IMR-90 (cell line): ENCODE data around the gene ACOD1. TPM values are rescaled to one million over a fixed set of nuclear protein-coding genes. Genes with fewer than 3 reads are reported as not detected.

Experiments used
- ATAC-seq: fragments of 200-7000 bp; cut with Tn5 transposase; 2 replicates; pipeline ENCODE4 v1.9.1; 2020; ENCODE audit warnings: low read depth, mild to moderate bottlenecking, moderate library complexity
- BruUV-seq: library from RNA; stranded (reverse); fragments of 400-500 nt; replicated peaks from 2 replicates; lab custom pipeline; 2021; lab: Mats Ljungman, UMichigan
- CTCF ChIA-PET: fragments of 300-600 bp; formaldehyde crosslinking; extraction: SDS; loops from one replicate; lab custom pipeline; 2021; ENCODE audit warnings: antibody characterized with exemption; lab: Yijun Ruan, JAX
- POLR2A ChIA-PET: fragments of 300-600 bp; sonication (Branson Sonifier 250); formaldehyde crosslinking; loops from one replicate; lab custom pipeline; 2022; ENCODE audit warnings: antibody characterized with exemption; ENCODE audit not compliant: unreplicated experiment; lab: Charles Lee
- DNase-seq: peaks from one replicate; pipeline ENCODE4 v3.0.0; 2013
- H2AFZ ChIP-seq: replicated peaks from 2 replicates; pipeline ENCODE3; 2013; ENCODE audit warnings: low read length, mild to moderate bottlenecking; ENCODE audit not compliant: poor library complexity
- H2AK5ac ChIP-seq: 2 replicates; pipeline ENCODE4 v1.6.1; 2013; ENCODE audit warnings: low read depth, low read length, inconsistent platforms
- H2AK9ac ChIP-seq: replicated peaks from 2 replicates; pipeline ENCODE3; 2013; ENCODE audit warnings: mild to moderate bottlenecking, low read depth, low read length, moderate library complexity; ENCODE audit not compliant: poor library complexity
- H2BK120ac ChIP-seq: 2 replicates; pipeline ENCODE4 v1.6.1; 2013; ENCODE audit warnings: low read depth, low read length, inconsistent platforms
- H2BK15ac ChIP-seq: 3 replicates; pipeline ENCODE4 v1.6.1; 2013; ENCODE audit warnings: low read depth, low read length, inconsistent platforms
- H2BK20ac ChIP-seq: 2 replicates; pipeline ENCODE4 v1.6.1; 2013; ENCODE audit warnings: low read depth, mild to moderate bottlenecking, inconsistent platforms, low read length, moderate library complexity
- H2BK5ac ChIP-seq: 2 replicates; pipeline ENCODE4 v1.6.1; 2013; ENCODE audit warnings: mild to moderate bottlenecking, low read depth, low read length, inconsistent platforms; ENCODE audit not compliant: poor library complexity, severe bottlenecking
- H3K14ac ChIP-seq: replicated peaks from 2 replicates; pipeline ENCODE4 v1.6.1; 2013; ENCODE audit warnings: low read depth, low read length, inconsistent platforms
- H3K18ac ChIP-seq: 2 replicates; pipeline ENCODE4 v1.6.1; 2013; ENCODE audit warnings: low read depth, low read length, control low read depth
- H3K23ac ChIP-seq: 2 replicates; pipeline ENCODE4 v1.6.1; 2013; ENCODE audit warnings: low read depth, low read length, inconsistent platforms
- H3K27ac ChIP-seq: 2 replicates; pipeline ENCODE4 v1.5.1; 2013; ENCODE audit warnings: mild to moderate bottlenecking, control low read depth, low read length; ENCODE audit not compliant: insufficient read depth
- H3K27me3 ChIP-seq: 2 replicates; pipeline ENCODE4 v1.6.1; 2013; ENCODE audit warnings: low read length; ENCODE audit not compliant: control insufficient read depth, insufficient read depth
- H3K36me3 ChIP-seq: 2 replicates; pipeline ENCODE4 v1.6.1; 2013; ENCODE audit warnings: low read length, mixed read lengths; ENCODE audit not compliant: control insufficient read depth, insufficient read depth
- H3K4ac ChIP-seq: 2 replicates; pipeline ENCODE4 v1.6.1; 2013; ENCODE audit warnings: low read depth, low read length, inconsistent platforms
- H3K4me1 ChIP-seq: 2 replicates; pipeline ENCODE4 v1.6.1; 2013; ENCODE audit warnings: low read length, mixed read lengths; ENCODE audit not compliant: control insufficient read depth, insufficient read depth
- H3K4me2 ChIP-seq: 2 replicates; pipeline ENCODE4 v1.6.1; 2013; ENCODE audit warnings: low read depth, mild to moderate bottlenecking, control low read depth, low read length, moderate library complexity
- H3K4me3 ChIP-seq: 2 replicates; pipeline ENCODE4 v1.5.1; 2013; ENCODE audit warnings: low read depth, mild to moderate bottlenecking, control low read depth, low read length, moderate library complexity; ENCODE audit not compliant: insufficient read depth
- H3K56ac ChIP-seq: 2 replicates; pipeline ENCODE4 v1.6.1; 2013; ENCODE audit warnings: low read length, inconsistent platforms; ENCODE audit not compliant: insufficient read depth; ENCODE audit errors: extremely low read depth
- H3K79me1 ChIP-seq, 2 experiments: 2 replicates each; pipeline ENCODE4 v1.6.1; 2013; ENCODE audit warnings: low read length in 2 of 2, inconsistent platforms in 1 of 2, low read depth in 1 of 2
- H3K9ac ChIP-seq: 2 replicates; pipeline ENCODE4 v1.6.1; 2013; ENCODE audit warnings: low read depth, low read length, control low read depth
- H3K9me1 ChIP-seq: 2 replicates; pipeline ENCODE4 v1.6.1; 2013; ENCODE audit warnings: low read length, inconsistent platforms; ENCODE audit not compliant: insufficient read depth
- H3K9me3 ChIP-seq: 2 replicates; pipeline ENCODE4 v1.6.1; 2013; ENCODE audit warnings: low read length; ENCODE audit not compliant: control insufficient read depth, insufficient read depth
- H4K20me1 ChIP-seq: 2 replicates; pipeline ENCODE4 v1.6.1; 2013; ENCODE audit warnings: low read length, inconsistent platforms; ENCODE audit not compliant: insufficient read depth
- H4K5ac ChIP-seq: 2 replicates; pipeline ENCODE4 v1.6.1; 2013; ENCODE audit warnings: mild to moderate bottlenecking, low read depth, low read length, control low read depth
- H4K8ac ChIP-seq, 2 experiments: 2 replicates each; pipeline ENCODE4 v1.6.1; 2013; ENCODE audit warnings: low read depth in 2 of 2, low read length in 2 of 2, control low read depth in 1 of 2, inconsistent platforms in 1 of 2
- H4K91ac ChIP-seq: 2 replicates; pipeline ENCODE4 v1.6.1; 2013; ENCODE audit warnings: low read depth, low read length, inconsistent platforms; ENCODE audit not compliant: insufficient read depth
- POLR2A ChIP-seq: IDR thresholded peaks from 2 replicates; pipeline ENCODE4 v1.6.1; 2012; ENCODE audit warnings: mild to moderate bottlenecking, low read depth, low read length
- RAD21 ChIP-seq: IDR thresholded peaks from 2 replicates; pipeline ENCODE4 v1.6.1; 2012; ENCODE audit warnings: low read length, improper control_type of control experiment
- RCOR1 ChIP-seq: IDR thresholded peaks from 2 replicates; pipeline ENCODE4 v1.6.1; 2012; ENCODE audit warnings: mild to moderate bottlenecking, low read length, improper control_type of control experiment; ENCODE audit not compliant: insufficient replicate concordance
- SMC3 ChIP-seq: fragments of 150-350 bp; IDR thresholded peaks from 2 replicates; pipeline ENCODE4 v1.6.1; 2016; ENCODE audit warnings: low read depth, mild to moderate bottlenecking, antibody characterized with exemption, low read length, moderate library complexity
- WGBS, 2 experiments: methylation state at CpG; one replicate each; pipeline versions ENCODE4 v1.1.5 to v1.1.7; 2013; ENCODE audit warnings: missing lambda C conversion rate in 2 of 2; ENCODE audit not compliant: insufficient read length in 1 of 2; ENCODE audit errors: extremely low coverage in 2 of 2; 5-methylcytosine and 5-hydroxymethylcytosine counted together
- dilution Hi-C: fragments of 300-500 bp; cut with HindIII; formaldehyde crosslinking; loops from one replicate; pipeline ENCODE4 v1.14.3; 2018; ENCODE audit warnings: low sequenced_read_pairs; ENCODE audit not compliant: unreplicated experiment
- in situ Hi-C: fragments of 300-500 bp; cut with MboI; formaldehyde crosslinking; loops from 3 replicates; pipeline ENCODE4 v1.14.3; 2019; ENCODE audit warnings: low sequenced_read_pairs, inconsistent platforms, mixed read lengths
- intact Hi-C: fragments of 100-400 bp; cut with micrococcal nuclease; formaldehyde crosslinking; loops from 2 replicates; pipeline ENCODE4 v1.10.0; 2022
- polyA plus RNA-seq, 3 experiments: library from polyadenylated mRNA; depleted of rRNA; stranded (reverse); fragments of >200 nt; gene quantifications; 2 replicates each; pipeline ENCODE4 v1.2.3, GENCODE V29; 2012; ENCODE audit warnings: low replicate concordance in 1 of 3
- total RNA-seq: library from RNA; depleted of rRNA; stranded (reverse); fragments of >200 nt; gene quantifications from 2 replicates; pipeline ENCODE4 v1.2.3, GENCODE V29; 2012
- TF ChIP-seq, protein P1 (sequence below): conservative IDR thresholded peaks from 2 replicates; pipeline ENCODE4 v1.5.1; 2012; ENCODE audit warnings: mild to moderate bottlenecking, low read depth, low read length, improper control_type of control experiment

The ACOD1 gene
- total and polyA plus RNA-seq, 2 of the 4 experiments (the other 2 are of a cell fraction), result not detected

DNA sequence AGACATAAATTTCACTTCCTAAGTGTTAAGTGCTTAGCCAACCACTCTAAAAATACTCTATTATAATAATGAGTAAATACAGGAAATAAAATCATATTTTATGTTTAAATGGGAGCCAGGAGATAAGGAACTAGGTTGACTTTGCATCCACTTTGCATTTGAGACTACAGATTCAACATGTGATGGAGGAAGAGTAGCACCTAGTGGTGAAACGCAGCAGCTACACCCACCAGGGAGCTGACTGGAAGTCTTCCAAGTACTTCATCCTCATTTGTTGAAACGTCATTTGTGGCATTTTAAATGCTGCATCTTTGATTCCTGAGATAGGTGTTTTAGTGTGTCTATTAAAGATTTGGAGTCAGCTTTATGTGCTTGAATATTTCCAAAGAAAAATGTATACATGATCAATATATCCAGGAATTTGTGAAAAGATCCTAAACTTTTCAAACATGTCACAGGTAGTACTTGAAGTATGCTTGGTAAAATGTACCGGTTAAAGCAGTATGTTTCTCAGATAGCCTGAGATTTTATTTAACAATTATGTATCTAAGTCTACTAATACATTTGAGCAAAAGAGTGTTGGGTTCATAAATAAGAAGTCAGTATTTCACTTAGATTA, 44.7 kb upstream of the ACOD1 start:
- ChIA-PET POLR2A (interaction anchor here (1.0 kb wide), 1 partner anchor 9 kb away, joined by 3 read pairs; no protein-coding TSS in a partner anchor), CTCF (interaction anchor here (0.5 to 1.5 kb wide), 8 partner anchors 8 to 1033 kb away, joined by 3 to 9 read pairs (median 5); no protein-coding TSS in a partner anchor)
- no CpG with 5 or more reads among the region's 3 CpGs for WGBS, 2 experiments
- H3K4me3 ChIP-seq, result no peak overlapping the region
- in situ Hi-C loops, result loop anchor here (5.0 to 25.0 kb wide), 4 partner anchors 236 to 1216 kb away; no protein-coding TSS in a partner anchor
- ATAC-seq (peak; percentile 92), DNase-seq (peak; percentile 80)
- no peak overlapping the region for H3K14ac ChIP-seq
- H3K4me2 ChIP-seq, result no peak overlapping the region
- no peak overlapping the region for H4K5ac ChIP-seq
- no peak overlapping the region for H3K23ac ChIP-seq
- TF ChIP-seq, protein P1, sequence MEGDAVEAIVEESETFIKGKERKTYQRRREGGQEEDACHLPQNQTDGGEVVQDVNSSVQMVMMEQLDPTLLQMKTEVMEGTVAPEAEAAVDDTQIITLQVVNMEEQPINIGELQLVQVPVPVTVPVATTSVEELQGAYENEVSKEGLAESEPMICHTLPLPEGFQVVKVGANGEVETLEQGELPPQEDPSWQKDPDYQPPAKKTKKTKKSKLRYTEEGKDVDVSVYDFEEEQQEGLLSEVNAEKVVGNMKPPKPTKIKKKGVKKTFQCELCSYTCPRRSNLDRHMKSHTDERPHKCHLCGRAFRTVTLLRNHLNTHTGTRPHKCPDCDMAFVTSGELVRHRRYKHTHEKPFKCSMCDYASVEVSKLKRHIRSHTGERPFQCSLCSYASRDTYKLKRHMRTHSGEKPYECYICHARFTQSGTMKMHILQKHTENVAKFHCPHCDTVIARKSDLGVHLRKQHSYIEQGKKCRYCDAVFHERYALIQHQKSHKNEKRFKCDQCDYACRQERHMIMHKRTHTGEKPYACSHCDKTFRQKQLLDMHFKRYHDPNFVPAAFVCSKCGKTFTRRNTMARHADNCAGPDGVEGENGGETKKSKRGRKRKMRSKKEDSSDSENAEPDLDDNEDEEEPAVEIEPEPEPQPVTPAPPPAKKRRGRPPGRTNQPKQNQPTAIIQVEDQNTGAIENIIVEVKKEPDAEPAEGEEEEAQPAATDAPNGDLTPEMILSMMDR, result peak; percentile 97
- TF ChIP-seq POLR2A (no peak), SMC3 (peak; percentile 96), RAD21 (peak; percentile 98), RCOR1 (no peak)
- H3K27me3 ChIP-seq, result peaks cover 23% of the 10 kb centered on the region
- no peak overlapping the region for H2AFZ ChIP-seq
- H3K56ac ChIP-seq, result no peak overlapping the region
- H3K4me1 ChIP-seq, result no peaks in the 10 kb centered on the region
- H3K18ac ChIP-seq, result no peak overlapping the region
- peaks cover 6% of the 10 kb centered on the region; the same call in 1 of the 2 replicates for H3K9me3 ChIP-seq
- no peaks in the 10 kb centered on the region for H4K20me1 ChIP-seq
- no peak overlapping the region for H2BK5ac ChIP-seq
- BruUV-seq, result no TSS peak
- no peak overlapping the region for H2AK5ac ChIP-seq
- H3K9ac ChIP-seq, result no peak overlapping the region
- no peaks in the 10 kb centered on the region for H3K79me1 ChIP-seq
- H2BK120ac ChIP-seq, result no peak overlapping the region
- no peak overlapping the region for H3K27ac ChIP-seq
- no peak overlapping the region for H4K8ac ChIP-seq
- H2BK15ac ChIP-seq, result no peak overlapping the region
- H2BK20ac ChIP-seq, result no peak overlapping the region
- no peak overlapping the region for H3K4ac ChIP-seq
- intact Hi-C loops, result loop anchor here (1.0 to 10.0 kb wide), 9 partner anchors 236 to 1336 kb away; no protein-coding TSS in a partner anchor
- H4K91ac ChIP-seq, result no peak overlapping the region
- no peaks in the 10 kb centered on the region for H3K36me3 ChIP-seq
- H2AK9ac ChIP-seq, result no peak overlapping the region
- H3K9me1 ChIP-seq, result no peaks in the 10 kb centered on the region
- dilution Hi-C loops, result no loop called here
